Thyroid gland (tissue), 4 donors: Measurements from ENCODE around the gene CHMP4B. TPM values are rescaled to one million over a fixed set of nuclear protein-coding genes. Genes with fewer than 3 reads are reported as not detected.

Source experiments
- DNase-seq, 2 donors: peaks; one replicate each; pipeline ENCODE4 v3.0.0-alpha.2; 2019
- H3K27ac ChIP-seq, 3 donors: fragments of 200-600 bp; sonication (generic); 1 replicate in 2 of 3; 2 replicates in 1 of 3; pipeline ENCODE4 v1.5.1; 2016 to 2019; ENCODE audit warnings: mild to moderate bottlenecking in 1 of 3, moderate library complexity in 1 of 3
- H3K27me3 ChIP-seq: fragments of 200-600 bp; sonication (generic); one replicate; pipeline ENCODE4 v1.5.1; 2019
- H3K36me3 ChIP-seq, 2 donors: fragments of 200-600 bp; sonication (generic); one replicate each; pipeline ENCODE4 v1.5.1; 2016 to 2019
- H3K4me1 ChIP-seq, 2 donors: fragments of 200-600 bp; sonication (generic); one replicate each; pipeline ENCODE4 v1.5.1; 2017 to 2019
- H3K4me3 ChIP-seq, 3 donors: fragments of 200-600 bp; sonication (generic); replicated peaks in 1 of 3; 1 replicate in 2 of 3; 2 replicates in 1 of 3; pipeline ENCODE4 v1.5.1; 2016; ENCODE audit warnings: mild to moderate bottlenecking in 1 of 3
- H3K9me3 ChIP-seq: fragments of 200-600 bp; sonication (generic); one replicate; pipeline ENCODE4 v1.5.1; 2017
- POLR2A ChIP-seq, 2 donors: fragments of 450-650 bp; IDR thresholded peaks; one replicate each; pipeline ENCODE4 v1.6.1; 2017; ENCODE audit warnings: antibody characterized with exemption in 2 of 2, mild to moderate bottlenecking in 2 of 2, moderate library complexity in 1 of 2
- WGBS, 2 donors: methylation state at CpG; one replicate each; pipeline ENCODE4 v1.1.5; 2017; 5-methylcytosine and 5-hydroxymethylcytosine counted together
- intact Hi-C: fragments of 100-400 bp; cut with DNase I; formaldehyde crosslinking; loops from one replicate; pipeline ENCODE4 v1.15.1; 2023
- total RNA-seq, 4 donors: library from RNA; depleted of rRNA; stranded (reverse); fragments of >200 nt; gene quantifications; one replicate each; pipeline ENCODE4 v1.2.3, GENCODE V29; 2016
- TF ChIP-seq, protein P1 (sequence below), 6 experiments: fragments of 200-600 bp in 3 of 6; fragments of 450-650 bp in 3 of 6; sonication (generic) in 3 of 6; IDR thresholded peaks; one replicate each; pipeline ENCODE4 v1.5.1; 2016 to 2019; ENCODE audit warnings: antibody characterized with exemption in 6 of 6, mild to moderate bottlenecking in 2 of 6, inconsistent platforms in 1 of 6, moderate library complexity in 1 of 6

CHMP4B gene
- total RNA-seq, 4 donors from 2014 or later = 70.3 to 93.5 (median 85.7) TPM

DNA sequence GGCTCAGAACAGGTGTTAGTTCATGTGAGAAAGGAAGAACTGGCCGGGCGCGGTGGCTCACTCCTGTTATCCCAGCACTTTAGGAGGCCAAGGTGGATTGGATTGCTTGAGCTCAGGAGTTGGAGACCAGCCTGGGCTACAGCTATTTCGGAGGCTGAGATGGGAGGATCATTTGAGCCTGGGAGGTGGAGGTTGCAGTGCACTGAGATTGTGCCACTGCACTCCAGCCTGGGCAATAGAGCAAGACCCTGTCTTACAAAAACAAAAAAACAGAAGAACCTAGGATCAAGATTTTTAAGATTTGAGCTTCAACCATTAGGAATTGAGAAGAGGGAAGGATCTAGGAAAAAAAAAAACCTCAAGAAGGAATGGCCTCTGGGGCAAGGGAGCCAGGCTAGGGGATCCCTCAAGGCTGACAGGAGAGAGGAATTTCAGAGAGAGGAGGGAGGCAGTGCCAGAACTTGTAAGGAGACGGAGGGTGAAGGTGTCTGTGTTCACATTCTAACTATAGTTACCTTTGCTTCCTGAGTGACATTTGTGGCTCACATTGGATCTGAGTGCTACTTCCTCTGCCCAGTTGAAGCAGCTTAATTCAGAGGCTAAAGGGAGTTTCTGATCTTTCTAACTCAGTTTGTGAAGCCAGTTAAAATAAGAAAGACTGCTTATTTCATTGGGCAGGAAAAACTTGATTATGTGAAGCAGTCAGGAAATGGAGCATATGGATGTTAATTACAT lies 26.1 kb downstream of the CHMP4B start:
- peak overlapping the region in 1 of 3 donors; percentile 10 for H3K27ac ChIP-seq
- H3K36me3 ChIP-seq = no peaks in the 10 kb centered on the region
- H3K9me3 ChIP-seq = no peaks in the 10 kb centered on the region
- TF ChIP-seq, protein P1, sequence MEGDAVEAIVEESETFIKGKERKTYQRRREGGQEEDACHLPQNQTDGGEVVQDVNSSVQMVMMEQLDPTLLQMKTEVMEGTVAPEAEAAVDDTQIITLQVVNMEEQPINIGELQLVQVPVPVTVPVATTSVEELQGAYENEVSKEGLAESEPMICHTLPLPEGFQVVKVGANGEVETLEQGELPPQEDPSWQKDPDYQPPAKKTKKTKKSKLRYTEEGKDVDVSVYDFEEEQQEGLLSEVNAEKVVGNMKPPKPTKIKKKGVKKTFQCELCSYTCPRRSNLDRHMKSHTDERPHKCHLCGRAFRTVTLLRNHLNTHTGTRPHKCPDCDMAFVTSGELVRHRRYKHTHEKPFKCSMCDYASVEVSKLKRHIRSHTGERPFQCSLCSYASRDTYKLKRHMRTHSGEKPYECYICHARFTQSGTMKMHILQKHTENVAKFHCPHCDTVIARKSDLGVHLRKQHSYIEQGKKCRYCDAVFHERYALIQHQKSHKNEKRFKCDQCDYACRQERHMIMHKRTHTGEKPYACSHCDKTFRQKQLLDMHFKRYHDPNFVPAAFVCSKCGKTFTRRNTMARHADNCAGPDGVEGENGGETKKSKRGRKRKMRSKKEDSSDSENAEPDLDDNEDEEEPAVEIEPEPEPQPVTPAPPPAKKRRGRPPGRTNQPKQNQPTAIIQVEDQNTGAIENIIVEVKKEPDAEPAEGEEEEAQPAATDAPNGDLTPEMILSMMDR (IDR thresholded peaks at IDR 0.05) = no peak
- TF ChIP-seq POLR2A (IDR thresholded peaks at IDR 0.05) = no peak
- peaks cover 35 to 72% of the 10 kb centered on the region in 2 donors for H3K4me1 ChIP-seq
- DNase-seq = no peak
- no peak overlapping the region for H3K4me3 ChIP-seq
- intact Hi-C loops = no loop called here
- H3K27me3 ChIP-seq = no peaks in the 10 kb centered on the region
- WGBS, 2 donors = 88 to 89% methylated on average over 5 of the region's 5 CpGs

DNA sequence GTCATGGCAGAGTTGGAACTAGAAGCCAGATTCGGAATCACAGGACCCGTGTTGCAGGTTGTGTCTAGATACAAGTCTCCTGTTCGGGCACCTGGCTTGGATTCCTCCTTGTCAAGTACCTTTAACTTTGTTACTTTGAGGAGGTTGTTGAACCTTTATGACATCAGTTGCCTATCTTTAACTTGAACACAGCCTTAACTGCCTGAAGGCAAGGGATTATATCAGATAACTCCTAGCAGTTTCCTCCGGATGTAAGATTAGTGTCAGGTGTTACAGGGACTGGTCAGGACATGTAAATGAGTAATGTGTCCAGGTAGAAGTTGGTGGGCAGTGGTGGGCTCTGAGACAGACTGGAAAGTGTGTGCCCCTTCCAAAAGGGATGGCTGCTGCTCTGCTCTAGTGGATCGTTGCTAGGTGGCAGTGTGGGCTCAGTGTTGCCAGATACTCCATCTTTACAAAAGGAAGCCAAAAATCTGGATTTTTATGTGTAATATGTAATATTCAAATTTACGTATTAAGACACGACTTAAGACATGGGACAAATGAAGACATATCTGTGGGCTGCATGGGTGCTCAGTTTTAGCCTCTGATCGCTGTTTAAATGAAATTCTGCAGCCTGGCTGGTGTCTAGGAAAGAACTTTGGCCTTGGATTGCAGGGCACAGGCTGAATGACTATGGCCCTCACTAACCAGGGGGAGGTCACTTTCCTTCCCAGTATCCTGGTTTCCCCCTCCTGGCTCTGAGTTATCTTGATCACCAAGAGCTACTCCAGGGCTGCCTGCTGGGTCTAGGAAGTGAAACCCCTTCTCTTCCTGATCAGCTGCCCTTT lies 27.1 kb downstream of the CHMP4B start:
- Histone ChIP-seq H3K27ac (no peak overlapping the region), H3K36me3 (no peaks in the 10 kb centered on the region), H3K27me3 (no peaks in the 10 kb centered on the region), H3K4me1 (peaks cover 36 to 72% of the 10 kb centered on the region in 2 donors), H3K9me3 (no peaks in the 10 kb centered on the region), H3K4me3 (no peak overlapping the region)
- intact Hi-C loops = no loop called here
- WGBS, 2 donors = 55 to 57% methylated on average over 8 of the region's 8 CpGs
- DNase-seq = no peak
- no peak for TF ChIP-seq POLR2A (IDR thresholded peaks at IDR 0.05)
- TF ChIP-seq, protein P1 (IDR thresholded peaks at IDR 0.05) = no peak

DNA sequence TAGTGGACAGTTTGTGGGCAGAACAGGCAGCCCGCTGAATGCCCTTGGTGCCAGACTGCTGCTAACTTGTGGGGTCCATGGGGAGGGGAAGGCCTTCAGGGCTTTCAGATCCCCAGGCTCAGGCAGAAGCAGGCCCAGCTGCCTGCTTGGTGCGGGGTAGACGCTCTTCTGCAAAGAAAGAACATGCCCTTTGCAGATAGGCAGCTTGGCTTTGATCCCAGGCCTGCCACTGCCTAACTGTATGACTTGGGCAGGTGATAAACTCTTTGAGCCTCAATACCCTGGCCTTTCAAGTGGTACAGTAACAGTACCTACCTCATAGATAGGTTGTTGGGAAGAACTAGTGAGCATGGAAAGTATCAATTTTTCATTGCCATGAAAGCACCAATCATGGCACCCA lies 28.4 kb downstream of the CHMP4B start:
- no peaks in the 10 kb centered on the region for H3K36me3 ChIP-seq
- WGBS, 2 donors = 61 to 73% methylated on average over 3 of the region's 3 CpGs
- H3K4me3 ChIP-seq = no peak overlapping the region
- H3K4me1 ChIP-seq = peaks cover 38 to 79% of the 10 kb centered on the region in 2 donors
- H3K27ac ChIP-seq = no peak overlapping the region
- no peaks in the 10 kb centered on the region for H3K9me3 ChIP-seq
- peak; percentile 58 to 66 for DNase-seq
- H3K27me3 ChIP-seq = no peaks in the 10 kb centered on the region
- intact Hi-C loops = no loop called here
- TF ChIP-seq, protein P1 (IDR thresholded peaks at IDR 0.05) = no peak
- no peak for TF ChIP-seq POLR2A (IDR thresholded peaks at IDR 0.05)

DNA sequence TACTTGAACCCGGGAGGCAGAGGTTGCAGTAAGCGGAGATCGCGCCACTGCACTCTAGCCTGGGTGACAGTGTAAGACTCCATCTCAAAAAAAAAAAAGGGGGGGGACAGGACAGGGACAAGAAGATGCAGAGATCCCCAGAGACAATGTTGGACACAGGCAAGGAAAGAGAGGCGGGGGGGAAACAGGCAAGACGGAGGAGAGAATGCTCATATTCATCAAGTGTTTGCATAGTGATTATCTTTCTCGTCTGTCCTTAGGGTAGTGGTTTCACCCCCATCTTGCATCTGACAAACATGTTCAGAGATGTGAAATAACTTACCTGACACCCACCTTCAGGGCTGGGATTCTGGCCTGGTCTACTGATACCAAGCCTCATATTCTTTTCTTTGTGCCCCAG lies 29.0 kb downstream of the CHMP4B start:
- H3K4me1 ChIP-seq = peaks cover 38 to 79% of the 10 kb centered on the region in 2 donors
- H3K27me3 ChIP-seq = no peaks in the 10 kb centered on the region
- intact Hi-C loops = no loop called here
- WGBS, 2 donors = 91 to 93% methylated on average over 7 of the region's 7 CpGs
- DNase-seq = no peak
- H3K4me3 ChIP-seq = no peak overlapping the region
- H3K27ac ChIP-seq = no peak overlapping the region
- H3K9me3 ChIP-seq = no peaks in the 10 kb centered on the region
- no peak for TF ChIP-seq POLR2A (IDR thresholded peaks at IDR 0.05)
- TF ChIP-seq, protein P1 (IDR thresholded peaks at IDR 0.05) = no peak
- no peaks in the 10 kb centered on the region for H3K36me3 ChIP-seq
